Measurements from ENCODE around the gene ATP1A1.

DNA sequence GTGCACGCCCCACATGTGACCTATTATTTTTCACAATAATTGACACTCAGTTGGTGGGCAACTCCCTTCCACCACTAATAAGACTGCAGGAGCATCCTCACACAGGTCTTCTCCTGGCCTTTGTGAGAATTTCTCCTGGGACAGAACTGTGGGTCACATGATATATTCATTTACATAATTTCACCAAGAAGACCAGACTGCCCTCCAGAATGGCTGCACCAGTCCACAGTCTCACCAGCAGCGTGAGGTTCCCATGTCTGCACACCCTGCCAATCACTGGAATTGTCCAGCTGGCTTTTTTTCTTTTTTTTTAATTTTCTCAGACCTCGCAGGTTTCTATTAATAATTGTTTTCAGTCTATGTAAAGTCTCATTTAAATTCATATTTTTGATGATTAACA lies 41.3 kb downstream of the ATP1A1 start:
- TF ChIP-seq CTCF (conservative IDR thresholded peaks at IDR 0.05; ENCODE audit: low read depth in 2 of 2) = no peak
- TF ChIP-seq EZH2 (IDR thresholded peaks at IDR 0.05; ENCODE audit: low read depth, unreplicated experiment) = no peak
- no peak for TF ChIP-seq POLR2AphosphoS5 (IDR thresholded peaks at IDR 0.05; ENCODE audit: low read depth)
- TF ChIP-seq, protein P1, sequence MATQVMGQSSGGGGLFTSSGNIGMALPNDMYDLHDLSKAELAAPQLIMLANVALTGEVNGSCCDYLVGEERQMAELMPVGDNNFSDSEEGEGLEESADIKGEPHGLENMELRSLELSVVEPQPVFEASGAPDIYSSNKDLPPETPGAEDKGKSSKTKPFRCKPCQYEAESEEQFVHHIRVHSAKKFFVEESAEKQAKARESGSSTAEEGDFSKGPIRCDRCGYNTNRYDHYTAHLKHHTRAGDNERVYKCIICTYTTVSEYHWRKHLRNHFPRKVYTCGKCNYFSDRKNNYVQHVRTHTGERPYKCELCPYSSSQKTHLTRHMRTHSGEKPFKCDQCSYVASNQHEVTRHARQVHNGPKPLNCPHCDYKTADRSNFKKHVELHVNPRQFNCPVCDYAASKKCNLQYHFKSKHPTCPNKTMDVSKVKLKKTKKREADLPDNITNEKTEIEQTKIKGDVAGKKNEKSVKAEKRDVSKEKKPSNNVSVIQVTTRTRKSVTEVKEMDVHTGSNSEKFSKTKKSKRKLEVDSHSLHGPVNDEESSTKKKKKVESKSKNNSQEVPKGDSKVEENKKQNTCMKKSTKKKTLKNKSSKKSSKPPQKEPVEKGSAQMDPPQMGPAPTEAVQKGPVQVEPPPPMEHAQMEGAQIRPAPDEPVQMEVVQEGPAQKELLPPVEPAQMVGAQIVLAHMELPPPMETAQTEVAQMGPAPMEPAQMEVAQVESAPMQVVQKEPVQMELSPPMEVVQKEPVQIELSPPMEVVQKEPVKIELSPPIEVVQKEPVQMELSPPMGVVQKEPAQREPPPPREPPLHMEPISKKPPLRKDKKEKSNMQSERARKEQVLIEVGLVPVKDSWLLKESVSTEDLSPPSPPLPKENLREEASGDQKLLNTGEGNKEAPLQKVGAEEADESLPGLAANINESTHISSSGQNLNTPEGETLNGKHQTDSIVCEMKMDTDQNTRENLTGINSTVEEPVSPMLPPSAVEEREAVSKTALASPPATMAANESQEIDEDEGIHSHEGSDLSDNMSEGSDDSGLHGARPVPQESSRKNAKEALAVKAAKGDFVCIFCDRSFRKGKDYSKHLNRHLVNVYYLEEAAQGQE (IDR thresholded peaks at IDR 0.05; ENCODE audit: unreplicated experiment) = no peak
- TF ChIP-seq, protein P2, sequence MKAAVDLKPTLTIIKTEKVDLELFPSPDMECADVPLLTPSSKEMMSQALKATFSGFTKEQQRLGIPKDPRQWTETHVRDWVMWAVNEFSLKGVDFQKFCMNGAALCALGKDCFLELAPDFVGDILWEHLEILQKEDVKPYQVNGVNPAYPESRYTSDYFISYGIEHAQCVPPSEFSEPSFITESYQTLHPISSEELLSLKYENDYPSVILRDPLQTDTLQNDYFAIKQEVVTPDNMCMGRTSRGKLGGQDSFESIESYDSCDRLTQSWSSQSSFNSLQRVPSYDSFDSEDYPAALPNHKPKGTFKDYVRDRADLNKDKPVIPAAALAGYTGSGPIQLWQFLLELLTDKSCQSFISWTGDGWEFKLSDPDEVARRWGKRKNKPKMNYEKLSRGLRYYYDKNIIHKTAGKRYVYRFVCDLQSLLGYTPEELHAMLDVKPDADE (IDR thresholded peaks at IDR 0.05) = no peak
- TF ChIP-seq, protein P3, sequence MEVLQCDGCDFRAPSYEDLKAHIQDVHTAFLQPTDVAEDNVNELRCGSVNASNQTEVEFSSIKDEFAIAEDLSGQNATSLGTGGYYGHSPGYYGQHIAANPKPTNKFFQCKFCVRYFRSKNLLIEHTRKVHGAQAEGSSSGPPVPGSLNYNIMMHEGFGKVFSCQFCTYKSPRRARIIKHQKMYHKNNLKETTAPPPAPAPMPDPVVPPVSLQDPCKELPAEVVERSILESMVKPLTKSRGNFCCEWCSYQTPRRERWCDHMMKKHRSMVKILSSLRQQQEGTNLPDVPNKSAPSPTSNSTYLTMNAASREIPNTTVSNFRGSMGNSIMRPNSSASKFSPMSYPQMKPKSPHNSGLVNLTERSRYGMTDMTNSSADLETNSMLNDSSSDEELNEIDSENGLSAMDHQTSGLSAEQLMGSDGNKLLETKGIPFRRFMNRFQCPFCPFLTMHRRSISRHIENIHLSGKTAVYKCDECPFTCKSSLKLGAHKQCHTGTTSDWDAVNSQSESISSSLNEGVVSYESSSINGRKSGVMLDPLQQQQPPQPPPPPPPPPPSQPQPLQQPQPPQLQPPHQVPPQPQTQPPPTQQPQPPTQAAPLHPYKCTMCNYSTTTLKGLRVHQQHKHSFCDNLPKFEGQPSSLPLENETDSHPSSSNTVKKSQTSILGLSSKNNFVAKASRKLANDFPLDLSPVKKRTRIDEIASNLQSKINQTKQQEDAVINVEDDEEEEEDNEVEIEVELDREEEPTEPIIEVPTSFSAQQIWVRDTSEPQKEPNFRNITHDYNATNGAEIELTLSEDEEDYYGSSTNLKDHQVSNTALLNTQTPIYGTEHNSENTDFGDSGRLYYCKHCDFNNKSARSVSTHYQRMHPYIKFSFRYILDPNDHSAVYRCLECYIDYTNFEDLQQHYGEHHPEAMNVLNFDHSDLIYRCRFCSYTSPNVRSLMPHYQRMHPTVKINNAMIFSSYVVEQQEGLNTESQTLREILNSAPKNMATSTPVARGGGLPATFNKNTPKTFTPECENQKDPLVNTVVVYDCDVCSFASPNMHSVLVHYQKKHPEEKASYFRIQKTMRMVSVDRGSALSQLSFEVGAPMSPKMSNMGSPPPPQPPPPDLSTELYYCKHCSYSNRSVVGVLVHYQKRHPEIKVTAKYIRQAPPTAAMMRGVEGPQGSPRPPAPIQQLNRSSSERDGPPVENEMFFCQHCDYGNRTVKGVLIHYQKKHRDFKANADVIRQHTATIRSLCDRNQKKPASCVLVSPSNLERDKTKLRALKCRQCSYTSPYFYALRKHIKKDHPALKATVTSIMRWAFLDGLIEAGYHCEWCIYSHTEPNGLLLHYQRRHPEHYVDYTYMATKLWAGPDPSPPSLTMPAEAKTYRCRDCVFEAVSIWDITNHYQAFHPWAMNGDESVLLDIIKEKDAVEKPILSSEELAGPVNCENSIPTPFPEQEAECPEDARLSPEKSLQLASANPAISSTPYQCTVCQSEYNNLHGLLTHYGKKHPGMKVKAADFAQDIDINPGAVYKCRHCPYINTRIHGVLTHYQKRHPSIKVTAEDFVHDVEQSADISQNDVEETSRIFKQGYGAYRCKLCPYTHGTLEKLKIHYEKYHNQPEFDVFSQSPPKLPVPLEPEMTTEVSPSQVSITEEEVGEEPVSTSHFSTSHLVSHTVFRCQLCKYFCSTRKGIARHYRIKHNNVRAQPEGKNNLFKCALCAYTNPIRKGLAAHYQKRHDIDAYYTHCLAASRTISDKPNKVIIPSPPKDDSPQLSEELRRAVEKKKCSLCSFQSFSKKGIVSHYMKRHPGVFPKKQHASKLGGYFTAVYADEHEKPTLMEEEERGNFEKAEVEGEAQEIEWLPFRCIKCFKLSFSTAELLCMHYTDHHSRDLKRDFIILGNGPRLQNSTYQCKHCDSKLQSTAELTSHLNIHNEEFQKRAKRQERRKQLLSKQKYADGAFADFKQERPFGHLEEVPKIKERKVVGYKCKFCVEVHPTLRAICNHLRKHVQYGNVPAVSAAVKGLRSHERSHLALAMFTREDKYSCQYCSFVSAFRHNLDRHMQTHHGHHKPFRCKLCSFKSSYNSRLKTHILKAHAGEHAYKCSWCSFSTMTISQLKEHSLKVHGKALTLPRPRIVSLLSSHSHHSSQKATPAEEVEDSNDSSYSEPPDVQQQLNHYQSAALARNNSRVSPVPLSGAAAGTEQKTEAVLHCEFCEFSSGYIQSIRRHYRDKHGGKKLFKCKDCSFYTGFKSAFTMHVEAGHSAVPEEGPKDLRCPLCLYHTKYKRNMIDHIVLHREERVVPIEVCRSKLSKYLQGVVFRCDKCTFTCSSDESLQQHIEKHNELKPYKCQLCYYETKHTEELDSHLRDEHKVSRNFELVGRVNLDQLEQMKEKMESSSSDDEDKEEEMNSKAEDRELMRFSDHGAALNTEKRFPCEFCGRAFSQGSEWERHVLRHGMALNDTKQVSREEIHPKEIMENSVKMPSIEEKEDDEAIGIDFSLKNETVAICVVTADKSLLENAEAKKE (CRISPR knock-in tag; IDR thresholded peaks at IDR 0.05) = no peak
- TF ChIP-seq EZH2phosphoT487 (IDR thresholded peaks at IDR 0.05; ENCODE audit: unreplicated experiment) = no peak
- TF ChIP-seq JUNB (IDR thresholded peaks at IDR 0.05; ENCODE audit: unreplicated experiment) = no peak
- TF ChIP-seq STAT1 (IDR thresholded peaks at IDR 0.05; ENCODE audit: unreplicated experiment) = no peak
- no peak for TF ChIP-seq CREB1 (CRISPR knock-in tag; IDR thresholded peaks at IDR 0.05; ENCODE audit: low read depth)
